DOHH2 (cell line): Measurements from ENCODE around the gene RRM2.

Experiments
- H3F3A ChIP-seq: fragments of 200-600 bp; sonication (generic), shearing (Covaris generic); 2 replicates; pipeline ENCODE4 v1.6.0; 2016; ENCODE audit warnings: antibody characterized with exemption, mild to moderate bottlenecking; ENCODE audit not compliant: control insufficient read depth, insufficient read depth
- H3K27ac ChIP-seq: fragments of 200-600 bp; sonication (generic); 2 replicates; pipeline ENCODE4 v1.5.1; 2014; ENCODE audit warnings: low read depth, mild to moderate bottlenecking, low read length, moderate library complexity
- H3K27me3 ChIP-seq: fragments of 200-600 bp; sonication (generic); 2 replicates; pipeline ENCODE4 v1.6.1; 2014; ENCODE audit warnings: mild to moderate bottlenecking, low read length, mixed read lengths; ENCODE audit not compliant: control insufficient read depth
- H3K36me3 ChIP-seq: fragments of 200-600 bp; sonication (generic); 2 replicates; pipeline ENCODE4 v1.6.1; 2014; ENCODE audit warnings: mild to moderate bottlenecking, low read length, moderate library complexity, mixed read lengths; ENCODE audit not compliant: control insufficient read depth
- H3K4me1 ChIP-seq: fragments of 200-600 bp; sonication (generic); 2 replicates; pipeline ENCODE4 v1.6.1; 2014; ENCODE audit warnings: mild to moderate bottlenecking, low read length, mixed read lengths; ENCODE audit not compliant: control insufficient read depth
- H3K4me2 ChIP-seq: fragments of 200-600 bp; sonication (generic); 2 replicates; pipeline ENCODE4 v1.6.0; 2014; ENCODE audit warnings: mild to moderate bottlenecking, low read length, moderate library complexity
- H3K4me3 ChIP-seq: fragments of 200-600 bp; sonication (generic); 2 replicates; pipeline ENCODE4 v1.5.1; 2014; ENCODE audit warnings: mild to moderate bottlenecking, low read length, mixed read lengths
- H3K79me2 ChIP-seq: fragments of 200-600 bp; sonication (generic); 2 replicates; pipeline ENCODE4 v1.6.1; 2014; ENCODE audit warnings: mild to moderate bottlenecking, low read length, mixed read lengths; ENCODE audit not compliant: control insufficient read depth
- H3K9me2 ChIP-seq: fragments of 200-600 bp; sonication (generic); replicated peaks from 2 replicates; pipeline ENCODE4 v1.6.1; 2014; ENCODE audit warnings: mild to moderate bottlenecking, low read length, mixed read lengths; ENCODE audit not compliant: control insufficient read depth
- H3K9me3 ChIP-seq: fragments of 200-600 bp; sonication (generic); 2 replicates; pipeline ENCODE4 v1.6.1; 2014; ENCODE audit warnings: antibody characterized with exemption, low read length, mixed read lengths; ENCODE audit not compliant: control insufficient read depth, insufficient read depth
- H4K20me1 ChIP-seq: fragments of 200-600 bp; sonication (generic); 2 replicates; pipeline ENCODE4 v1.6.0; 2014; ENCODE audit warnings: low read depth, mild to moderate bottlenecking, antibody characterized with exemption, low read length, moderate library complexity; ENCODE audit not compliant: control insufficient read depth, insufficient read depth
- CTCF ChIP-seq: fragments of 200-600 bp; sonication (generic); IDR thresholded peaks from one replicate; pipeline ENCODE4 v1.5.1; 2014; ENCODE audit warnings: antibody characterized with exemption, mild to moderate bottlenecking, low read depth, low read length; ENCODE audit not compliant: poor library complexity, severe bottlenecking
- EZH2phosphoT487 ChIP-seq: fragments of 200-600 bp; sonication (generic); IDR thresholded peaks from 2 replicates; pipeline ENCODE4 v1.6.1; 2017; ENCODE audit warnings: borderline replicate concordance, mild to moderate bottlenecking, antibody characterized with exemption, low read length, moderate library complexity, mixed read lengths

RRM2 gene

GRCh38 chr2:10075571-10076209, 46.8 kb upstream of the RRM2 start:
- no peaks in the 10 kb centered on the region for H3F3A ChIP-seq
- TF ChIP-seq EZH2phosphoT487 (no peak), CTCF (no peak)
- no peak overlapping the region for H3K4me2 ChIP-seq
- no peak overlapping the region for H3K27ac ChIP-seq
- no peaks in the 10 kb centered on the region for H3K9me3 ChIP-seq
- H3K79me2 ChIP-seq = no peaks in the 10 kb centered on the region
- H4K20me1 ChIP-seq = no peaks in the 10 kb centered on the region
- no peaks in the 10 kb centered on the region for H3K36me3 ChIP-seq
- peaks cover 33% of the 10 kb centered on the region for H3K4me1 ChIP-seq
- no peaks in the 10 kb centered on the region for H3K9me2 ChIP-seq
- H3K27me3 ChIP-seq = peaks cover 24% of the 10 kb centered on the region
- H3K4me3 ChIP-seq = no peak overlapping the region

- no peaks in the 10 kb centered on the region for H3K36me3 ChIP-seq
- H3K4me3 ChIP-seq = no peak overlapping the region
- no peaks in the 10 kb centered on the region for H4K20me1 ChIP-seq
- no peaks in the 10 kb centered on the region for H3K9me3 ChIP-seq
- peaks cover 6% of the 10 kb centered on the region for H3F3A ChIP-seq
- no peak for TF ChIP-seq EZH2phosphoT487
- no peak for TF ChIP-seq CTCF
- no peak overlapping the region for H3K27ac ChIP-seq
- H3K4me2 ChIP-seq = no peak overlapping the region
- H3K4me1 ChIP-seq = peaks cover 39% of the 10 kb centered on the region
- H3K9me2 ChIP-seq = no peaks in the 10 kb centered on the region
- H3K79me2 ChIP-seq = no peaks in the 10 kb centered on the region
- peaks cover 24% of the 10 kb centered on the region for H3K27me3 ChIP-seq
These were observed 46.0 kb upstream of the RRM2 start for GRCh38 chr2:10076511-10076910.

- H3K4me1 ChIP-seq = peaks cover 42% of the 10 kb centered on the region
- H3K79me2 ChIP-seq = no peaks in the 10 kb centered on the region
- H3K4me2 ChIP-seq = no peak overlapping the region
- no peaks in the 10 kb centered on the region for H3K9me3 ChIP-seq
- TF ChIP-seq CTCF (no peak), EZH2phosphoT487 (no peak)
- peaks cover 10% of the 10 kb centered on the region for H3F3A ChIP-seq
- H3K36me3 ChIP-seq = no peaks in the 10 kb centered on the region
- no peak overlapping the region for H3K4me3 ChIP-seq
- H3K27me3 ChIP-seq = peaks cover 24% of the 10 kb centered on the region
- H3K27ac ChIP-seq = no peak overlapping the region
- H4K20me1 ChIP-seq = no peaks in the 10 kb centered on the region
- H3K9me2 ChIP-seq = no peaks in the 10 kb centered on the region
These were observed 45.5 kb upstream of the RRM2 start for GRCh38 chr2:10076988-10077527.
